Measurements from ENCODE around the gene SCAMP1.

The SCAMP1 gene

GRCh38 chr5:78495800-78496199 is 135.4 kb downstream of the SCAMP1 start:
- DNase-seq (ENCODE audit: low spot score) = no peak

DNA sequence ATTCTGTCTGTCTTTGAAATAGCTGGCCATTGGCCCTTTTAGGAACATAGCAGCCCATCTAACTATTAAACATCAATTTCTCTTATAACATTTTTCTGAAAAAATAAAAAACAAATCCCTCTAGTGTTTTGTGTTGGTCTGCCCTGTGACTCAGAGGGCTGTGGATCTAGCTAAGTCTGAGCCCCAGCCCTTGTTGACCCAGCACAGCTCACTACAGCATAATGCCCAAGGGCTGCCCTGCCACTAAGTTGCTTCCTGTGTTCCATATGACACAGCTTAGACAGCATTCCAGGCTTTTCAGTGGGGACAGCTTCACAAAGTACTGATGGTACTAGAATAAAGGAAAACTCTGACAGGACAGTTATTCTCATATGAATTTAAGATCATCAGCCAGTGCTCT is 136.0 kb downstream of the SCAMP1 start:
- no peak for DNase-seq (ENCODE audit: low spot score)

- DNase-seq (ENCODE audit: low spot score) = peak; percentile 64
Observed at GRCh38 chr5:78497573-78498533, 137.4 kb downstream of the SCAMP1 start.

DNA sequence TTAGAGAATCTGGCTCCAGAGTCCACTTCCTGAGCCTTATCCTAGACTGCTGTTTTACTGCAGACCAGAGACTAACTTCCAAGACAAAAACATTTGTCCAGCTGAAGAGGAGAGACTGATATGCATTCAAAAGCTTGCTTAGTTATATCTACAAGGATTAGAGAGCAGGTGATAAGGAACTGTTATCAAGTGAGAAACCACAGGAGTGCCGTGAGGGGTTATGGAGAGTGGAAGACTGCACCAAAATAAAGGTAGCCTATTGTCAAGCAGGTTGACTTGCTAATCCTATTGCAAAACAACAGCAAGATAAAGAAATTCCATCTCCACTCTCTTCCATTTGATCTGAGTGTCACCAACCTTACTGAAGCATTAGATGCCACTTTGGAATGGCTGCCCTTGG is 139.1 kb downstream of the SCAMP1 start:
- DNase-seq (ENCODE audit: low spot score) = no peak

DNA sequence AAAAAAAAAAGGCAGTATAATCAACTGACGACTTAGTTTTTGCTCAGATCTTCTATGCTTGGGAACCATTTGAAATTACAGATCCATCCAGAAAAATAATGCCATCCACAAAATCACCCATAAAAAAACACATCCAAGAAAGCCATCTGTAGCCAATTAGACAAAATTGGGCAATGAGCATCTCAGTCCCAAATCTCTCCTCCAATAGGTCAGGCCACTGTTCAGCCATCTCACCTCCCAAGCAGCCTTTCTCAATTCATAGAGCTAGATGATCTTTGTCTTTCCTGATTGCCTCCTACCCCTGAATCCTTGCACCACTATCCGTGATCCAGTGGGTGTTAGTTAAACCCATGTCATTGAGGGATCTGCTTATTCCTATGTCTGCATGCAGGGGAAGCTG is 139.6 kb downstream of the SCAMP1 start:
- no peak for DNase-seq (ENCODE audit: low spot score)

GRCh38 chr5:78500871-78501270 is 140.5 kb downstream of the SCAMP1 start:
- DNase-seq (ENCODE audit: low spot score) = no peak

DNA sequence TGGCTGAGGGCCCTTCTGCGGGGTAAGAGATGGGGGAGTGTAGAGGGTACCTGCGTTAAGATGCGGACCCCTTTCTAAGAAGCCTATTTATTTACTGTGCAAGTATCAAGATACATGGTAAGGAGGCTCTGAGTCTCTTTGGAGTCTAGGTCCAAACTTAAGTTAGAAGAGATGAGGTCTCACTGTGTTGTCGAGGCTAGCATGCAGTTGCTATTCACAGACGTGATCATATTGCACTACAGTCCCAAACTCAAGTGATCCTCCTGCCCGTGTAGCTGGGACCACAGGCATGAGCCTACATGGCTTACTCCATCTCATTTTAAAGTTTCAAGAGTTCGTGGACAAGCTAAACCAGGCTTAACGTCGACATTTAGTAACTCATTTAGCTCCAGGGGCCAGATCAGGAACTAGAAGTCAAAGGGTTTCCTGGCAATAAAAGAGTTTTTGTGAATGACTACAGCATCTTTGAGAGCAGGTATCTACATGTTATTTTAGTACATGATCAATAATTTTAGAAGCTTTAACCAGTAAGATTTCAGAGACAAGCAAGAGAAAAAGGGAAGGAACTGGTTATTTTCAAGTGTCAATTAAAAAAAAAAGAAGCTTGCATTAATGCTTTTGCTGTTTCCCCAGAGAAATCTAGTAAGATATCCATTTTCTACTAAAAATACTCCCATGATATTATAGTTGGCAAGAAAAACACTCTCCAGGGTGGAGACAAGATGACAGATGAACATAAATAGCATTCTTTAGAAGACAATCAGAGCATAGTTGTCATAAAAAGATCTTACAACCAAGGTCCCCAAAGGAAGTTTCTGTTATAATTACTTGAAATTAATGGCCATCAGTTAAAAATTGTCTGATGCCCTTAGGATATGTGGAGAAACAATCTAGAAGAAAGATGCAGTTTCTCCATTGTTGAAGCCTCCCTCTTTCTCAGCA is 141.3 kb downstream of the SCAMP1 start:
- DNase-seq (ENCODE audit: low spot score) = no peak

GRCh38 chr5:78503958-78504653 is 143.7 kb downstream of the SCAMP1 start:
- no peak for DNase-seq (ENCODE audit: low spot score)

DNA sequence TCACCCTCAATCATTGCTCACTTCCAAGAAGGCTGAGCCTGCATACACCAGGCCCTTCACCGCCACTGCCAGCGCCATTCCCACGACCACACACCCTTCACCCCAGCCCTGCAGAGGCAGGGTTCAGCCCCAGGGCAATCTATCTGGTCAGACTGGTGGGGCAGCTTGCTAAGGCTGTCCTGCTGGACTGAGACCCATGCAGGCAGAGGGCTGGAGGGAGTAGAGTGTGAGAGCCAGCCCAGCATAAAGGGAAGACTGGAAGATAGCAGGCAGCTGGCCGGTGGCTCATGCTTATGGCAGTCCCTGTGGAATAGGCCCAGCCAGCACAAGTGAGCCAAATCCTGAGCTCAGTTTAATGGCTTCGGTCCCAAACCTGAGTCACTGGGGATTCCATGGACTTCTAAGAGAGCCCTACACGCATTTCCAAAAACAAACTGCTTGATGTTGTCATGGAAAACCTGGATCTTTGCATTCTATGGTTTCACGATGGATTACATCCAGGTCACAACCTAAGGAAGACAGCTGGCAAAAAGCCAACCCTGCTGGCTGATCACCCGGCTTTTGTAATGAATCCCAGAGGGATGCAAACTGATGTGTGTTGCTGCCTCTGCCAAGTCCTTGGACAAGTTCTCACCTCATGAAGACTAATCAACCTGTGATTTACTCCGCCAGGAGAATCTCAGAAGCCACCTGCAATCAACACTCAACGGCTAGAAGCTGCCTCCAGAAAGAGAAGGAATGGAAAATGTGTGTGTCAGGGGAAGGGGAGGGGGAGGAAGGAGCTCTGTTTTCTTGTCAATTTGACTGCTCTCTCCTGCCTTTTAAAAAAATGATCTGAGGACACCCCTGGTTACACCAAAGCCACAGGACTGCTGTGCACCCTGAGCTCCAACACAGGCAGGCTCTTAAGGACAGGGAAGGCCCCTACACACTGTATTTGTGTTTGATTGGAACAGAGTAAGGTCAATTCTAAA is 144.6 kb downstream of the SCAMP1 start:
- peak; percentile 94 for DNase-seq (ENCODE audit: low spot score)

DNA sequence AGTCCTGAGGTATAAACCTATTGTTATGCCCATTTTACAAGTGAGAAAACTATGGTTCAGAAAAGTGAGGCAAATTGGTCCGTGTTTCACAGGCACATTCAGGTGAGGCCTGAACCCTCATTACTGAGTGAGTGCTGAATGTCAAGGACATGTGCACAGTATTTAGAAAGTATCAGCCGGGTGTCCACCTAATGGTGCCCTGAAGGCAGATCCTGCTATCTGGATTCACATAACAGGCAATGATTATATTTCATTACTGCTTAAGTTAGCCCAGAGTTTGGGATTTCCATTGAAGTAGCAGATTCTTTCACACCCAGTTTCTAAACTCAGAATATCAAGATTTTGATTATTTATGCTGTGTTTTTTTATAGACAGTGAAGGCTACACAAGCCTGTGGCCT is 145.4 kb downstream of the SCAMP1 start:
- no peak for DNase-seq (ENCODE audit: low spot score)

- peak; percentile 62 for DNase-seq (ENCODE audit: low spot score)
Observed at GRCh38 chr5:78506261-78507024, 146.0 kb downstream of the SCAMP1 start.

DNA sequence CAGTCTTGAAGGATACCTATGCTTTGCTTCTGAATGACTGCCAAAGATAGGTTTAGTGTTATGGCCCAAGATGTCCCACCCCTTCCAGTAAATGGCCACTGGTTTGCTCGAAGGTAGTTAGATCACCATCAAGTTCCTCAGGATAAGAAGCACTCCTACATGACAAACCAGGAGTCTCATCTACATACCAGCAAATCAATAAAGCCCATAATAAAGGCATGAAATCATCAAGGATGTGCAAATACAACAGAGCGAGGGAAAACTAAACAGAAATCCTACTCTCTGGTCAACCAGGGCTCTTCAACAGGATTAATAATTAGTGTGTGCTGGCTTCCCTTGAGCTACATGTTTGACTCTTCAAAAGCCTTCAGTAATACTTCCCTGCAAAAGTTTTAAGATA is 147.1 kb downstream of the SCAMP1 start:
- no peak for DNase-seq (ENCODE audit: low spot score)

GRCh38 chr5:78508186-78508765 is 147.9 kb downstream of the SCAMP1 start:
- no peak for DNase-seq (ENCODE audit: low spot score)

DNA sequence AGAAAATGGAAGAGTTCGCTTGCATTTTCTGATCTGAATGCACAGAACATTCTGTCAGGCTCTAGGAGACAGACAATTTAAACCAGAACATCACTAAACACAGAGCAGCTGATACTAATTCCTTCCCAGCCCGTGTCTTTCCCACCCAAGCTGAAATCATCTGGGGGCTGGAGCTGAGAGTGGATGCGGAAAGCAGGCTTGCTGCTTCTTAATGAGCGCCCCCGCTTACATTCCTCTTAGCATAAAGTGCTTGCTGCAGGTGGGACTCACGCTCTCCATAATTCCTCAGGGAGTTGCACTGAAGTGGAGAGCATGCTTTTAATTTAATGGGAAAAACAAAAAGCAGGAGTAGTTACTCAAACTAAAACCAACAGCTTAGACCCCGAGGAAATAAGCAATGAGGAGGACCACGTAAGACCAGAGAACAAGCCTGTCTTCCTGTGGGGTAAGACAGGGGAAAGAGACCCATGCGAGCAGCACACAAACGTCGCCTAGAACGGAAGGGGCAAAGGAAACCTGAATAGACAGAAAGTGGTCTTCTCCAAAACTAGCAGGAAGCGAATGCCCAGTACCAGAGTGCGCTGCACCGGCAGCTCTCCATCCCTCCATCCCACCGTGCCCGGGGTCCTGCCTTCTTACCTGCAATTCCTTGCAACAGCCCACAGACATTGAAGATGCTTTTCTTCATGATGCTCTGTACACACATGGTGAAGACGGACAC is 148.9 kb downstream of the SCAMP1 start:
- DNase-seq (ENCODE audit: low spot score) = no peak

DNA sequence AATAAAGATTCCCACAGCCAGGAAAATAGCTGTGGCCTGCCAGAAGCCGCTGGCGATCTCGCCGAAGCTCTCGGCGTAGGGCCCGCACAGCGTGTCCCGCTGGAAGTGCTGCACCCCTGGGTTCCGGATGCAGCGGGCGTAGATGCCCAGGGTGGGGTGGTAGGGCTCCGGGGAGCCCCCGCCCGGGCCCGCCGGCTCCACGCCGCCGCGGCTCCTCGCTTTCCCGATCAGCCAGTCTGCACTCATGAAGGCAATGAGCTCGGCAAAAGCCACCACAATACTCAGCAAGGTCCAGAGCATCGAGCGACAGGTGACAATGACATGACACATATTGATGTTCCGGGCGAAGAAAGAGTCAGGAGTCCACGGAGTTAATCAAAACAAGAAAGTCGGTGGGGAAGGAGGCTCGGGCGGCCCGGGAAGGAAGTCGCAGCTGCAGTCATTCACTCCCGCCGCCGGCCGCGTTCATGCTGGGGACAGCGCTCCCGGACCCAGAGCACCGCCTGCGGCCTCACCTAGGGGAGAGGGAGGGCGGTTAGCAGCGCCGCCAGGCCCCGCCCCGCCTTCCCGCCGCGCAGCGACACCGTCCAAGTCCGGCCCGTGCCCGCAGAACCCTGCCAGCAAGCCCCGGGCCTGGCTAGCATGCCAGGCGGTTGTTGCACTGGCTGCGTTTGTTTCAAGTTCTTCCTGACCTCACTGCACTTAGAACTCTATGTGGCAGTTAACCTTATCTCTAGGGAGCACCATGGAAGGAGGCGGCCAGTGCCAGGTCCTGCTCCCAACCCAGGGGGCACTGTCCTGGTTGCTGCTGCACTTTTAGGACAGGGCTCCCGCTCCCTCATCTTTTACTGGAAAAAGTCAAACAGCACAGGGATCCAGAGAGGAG is 149.7 kb downstream of the SCAMP1 start:
- DNase-seq (ENCODE audit: low spot score) = peak; percentile 70

DNA sequence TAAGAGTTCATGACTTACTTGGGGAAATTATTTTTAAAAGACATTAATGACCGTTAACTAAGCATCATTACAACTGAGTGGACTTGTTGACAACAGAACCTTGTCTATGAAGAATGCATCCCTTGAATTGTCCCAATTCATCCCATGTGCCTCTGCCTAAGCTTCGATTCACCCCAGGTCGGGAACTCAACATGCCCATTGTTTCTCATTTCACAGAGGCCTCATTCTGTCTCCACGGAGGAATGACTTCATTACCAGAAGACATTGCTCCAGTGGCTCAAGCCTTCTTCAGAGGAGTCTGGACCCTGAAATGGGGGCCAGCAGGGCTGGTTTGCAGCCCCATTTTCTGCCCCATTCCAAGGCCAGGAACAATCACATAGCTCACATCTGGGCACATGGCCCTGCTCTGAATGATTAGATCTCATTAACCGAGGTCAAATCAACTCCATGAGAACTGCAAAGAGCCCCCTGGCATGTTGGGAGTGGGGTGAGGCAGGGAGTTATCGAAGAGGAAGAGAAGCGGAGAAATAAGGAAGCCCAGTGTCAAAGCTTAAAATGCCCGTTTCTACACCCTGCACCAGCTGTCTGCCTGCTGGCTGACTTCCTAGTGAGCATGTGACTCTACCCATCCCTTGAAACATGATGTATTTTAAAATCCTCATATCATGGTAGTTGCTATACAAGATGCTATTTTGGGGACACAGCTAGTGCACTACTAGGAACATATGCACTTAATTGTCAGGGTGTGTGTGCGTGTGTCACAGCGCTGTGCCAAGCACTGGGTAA is 150.9 kb downstream of the SCAMP1 start:
- peak; percentile 76 for DNase-seq (ENCODE audit: low spot score)

GRCh38 chr5:78512435-78512834 is 152.0 kb downstream of the SCAMP1 start:
- no peak for DNase-seq (ENCODE audit: low spot score)
